Measurements from ENCODE around the gene CERKL. TPM values are rescaled to one million over a fixed set of nuclear protein-coding genes. Genes with fewer than 3 reads are reported as not detected.
"Not testable (repeated sequence)": the region's sequence is repeated elsewhere in the genome, so short reads cannot be mapped to it uniquely, and the experiment has no call there.

CERKL gene
- under 1 TPM in 2 of 6 experiments, not detected in 4; 0.07 to 0.09 TPM for total RNA-seq (2021; fragmentation: NEBNext Ultra II Directional; extraction: Animal tissue kit (Norgen Biotek cat#: 25700))
- long read RNA-seq = 0 reads

- H3K36me3 Mint-ChIP-seq (ENCODE audit: low read depth) = no peaks in the 10 kb centered on the region
- no peak within 1 kb of the TSS for H3K27ac Mint-ChIP-seq
- DNase-seq = no peak
- TF ChIP-seq, protein P1, sequence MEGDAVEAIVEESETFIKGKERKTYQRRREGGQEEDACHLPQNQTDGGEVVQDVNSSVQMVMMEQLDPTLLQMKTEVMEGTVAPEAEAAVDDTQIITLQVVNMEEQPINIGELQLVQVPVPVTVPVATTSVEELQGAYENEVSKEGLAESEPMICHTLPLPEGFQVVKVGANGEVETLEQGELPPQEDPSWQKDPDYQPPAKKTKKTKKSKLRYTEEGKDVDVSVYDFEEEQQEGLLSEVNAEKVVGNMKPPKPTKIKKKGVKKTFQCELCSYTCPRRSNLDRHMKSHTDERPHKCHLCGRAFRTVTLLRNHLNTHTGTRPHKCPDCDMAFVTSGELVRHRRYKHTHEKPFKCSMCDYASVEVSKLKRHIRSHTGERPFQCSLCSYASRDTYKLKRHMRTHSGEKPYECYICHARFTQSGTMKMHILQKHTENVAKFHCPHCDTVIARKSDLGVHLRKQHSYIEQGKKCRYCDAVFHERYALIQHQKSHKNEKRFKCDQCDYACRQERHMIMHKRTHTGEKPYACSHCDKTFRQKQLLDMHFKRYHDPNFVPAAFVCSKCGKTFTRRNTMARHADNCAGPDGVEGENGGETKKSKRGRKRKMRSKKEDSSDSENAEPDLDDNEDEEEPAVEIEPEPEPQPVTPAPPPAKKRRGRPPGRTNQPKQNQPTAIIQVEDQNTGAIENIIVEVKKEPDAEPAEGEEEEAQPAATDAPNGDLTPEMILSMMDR (IDR thresholded peaks at IDR 0.05) = peak; percentile 34; the same call in 1 of the 2 replicates
- peak within 1 kb of the TSS; percentile 79 for H3K4me3 Mint-ChIP-seq
- H3K27me3 Mint-ChIP-seq (ENCODE audit: insufficient read depth) = peaks cover 14% of the 10 kb centered on the region
- peaks cover 19% of the 10 kb centered on the region for H3K4me1 Mint-ChIP-seq (ENCODE audit: low read depth)
- H3K9me3 Mint-ChIP-seq = no peaks in the 10 kb centered on the region
These were observed at the start of gene CERKL for GRCh38 chr2:181656450-181657291. CERKL (minus strand) TSS chr2:181657105; CDS start chr2:181657006, 99 bp downstream.

DNA sequence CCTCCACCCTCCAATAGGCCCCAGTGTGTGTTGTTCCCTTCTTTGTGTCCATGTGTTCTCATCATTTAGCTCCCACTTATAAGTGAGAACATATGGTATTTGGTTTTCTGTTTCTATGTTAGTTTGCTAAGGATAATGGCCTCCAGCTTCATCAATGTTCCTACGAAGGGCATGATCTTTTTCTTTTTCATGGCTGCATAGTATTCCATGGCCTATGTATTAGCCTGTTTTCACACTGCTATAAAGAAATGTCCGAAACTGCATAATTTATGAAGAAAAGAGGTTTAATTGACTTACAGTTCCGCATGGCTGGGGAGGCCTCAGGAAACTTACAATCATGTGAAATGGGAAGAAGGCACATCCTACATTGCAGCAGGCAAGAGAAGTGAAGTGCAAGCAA, 45.6 kb upstream of the CERKL start:
- not testable (repeated sequence) for DNase-seq; H3K4me3 Mint-ChIP-seq; H3K4me1 Mint-ChIP-seq (ENCODE audit: low read depth); H3K36me3 Mint-ChIP-seq (ENCODE audit: low read depth); H3K27ac Mint-ChIP-seq; H3K9me3 Mint-ChIP-seq
- H3K27me3 Mint-ChIP-seq (ENCODE audit: insufficient read depth) = peaks cover 11% of the 10 kb centered on the region

DNA sequence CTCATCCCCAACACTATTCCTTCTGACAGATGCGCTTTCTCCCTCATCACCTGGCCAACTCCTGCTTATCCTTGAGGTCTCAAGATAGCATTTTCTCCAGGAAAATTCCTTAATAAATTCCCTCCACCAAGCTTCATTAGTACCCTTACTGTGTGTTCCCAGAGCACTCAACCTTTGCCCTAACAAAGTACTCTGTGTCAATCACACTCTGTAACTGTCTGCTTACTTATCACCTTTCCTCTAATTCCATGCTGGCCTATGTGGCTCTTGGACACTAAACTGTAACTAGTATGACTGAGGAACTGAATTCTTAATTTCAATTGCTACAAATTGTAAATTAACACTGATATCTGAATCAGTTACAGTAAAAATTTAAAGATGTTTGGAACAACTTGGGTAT, 41.3 kb upstream of the CERKL start:
- peaks cover 15% of the 10 kb centered on the region for H3K27me3 Mint-ChIP-seq (ENCODE audit: insufficient read depth)
- no peaks in the 10 kb centered on the region for H3K4me1 Mint-ChIP-seq (ENCODE audit: low read depth)

GRCh38 chr2:181697571-181697970, 40.7 kb upstream of the CERKL start:
- TF ChIP-seq, protein P1 (IDR thresholded peaks at IDR 0.05) = no peak
- no peak overlapping the region for H3K27ac Mint-ChIP-seq
- no peaks in the 10 kb centered on the region for H3K4me1 Mint-ChIP-seq (ENCODE audit: low read depth)
- H3K4me3 Mint-ChIP-seq = no peak overlapping the region
- DNase-seq = no peak
- H3K36me3 Mint-ChIP-seq (ENCODE audit: low read depth) = peaks cover 1% of the 10 kb centered on the region; the same call in 1 of the 2 replicates
- H3K9me3 Mint-ChIP-seq = no peaks in the 10 kb centered on the region; the same call in 1 of the 2 replicates
- peaks cover 13% of the 10 kb centered on the region for H3K27me3 Mint-ChIP-seq (ENCODE audit: insufficient read depth)

More for the DNA sequence above, 41.3 kb upstream of the CERKL start:
- Mint-ChIP-seq H3K27ac (no peak overlapping the region), H3K9me3 (no peaks in the 10 kb centered on the region; the same call in 1 of the 2 replicates), H3K36me3 (ENCODE audit: low read depth) (peaks cover 3% of the 10 kb centered on the region; the same call in 1 of the 2 replicates), H3K4me3 (no peak overlapping the region)
- DNase-seq = no peak
- TF ChIP-seq, protein P1 (IDR thresholded peaks at IDR 0.05) = no peak

- H3K36me3 Mint-ChIP-seq (ENCODE audit: low read depth) = no peaks in the 10 kb centered on the region
- H3K4me3 Mint-ChIP-seq = no peak overlapping the region
- no peak for DNase-seq
- TF ChIP-seq, protein P1 (IDR thresholded peaks at IDR 0.05) = no peak
- H3K9me3 Mint-ChIP-seq = no peaks in the 10 kb centered on the region; the same call in 1 of the 2 replicates
- peaks cover 13% of the 10 kb centered on the region for H3K27me3 Mint-ChIP-seq (ENCODE audit: insufficient read depth)
- no peak overlapping the region for H3K27ac Mint-ChIP-seq
- no peaks in the 10 kb centered on the region for H3K4me1 Mint-ChIP-seq (ENCODE audit: low read depth)
These were observed 40.2 kb upstream of the CERKL start for GRCh38 chr2:181697126-181697525.

- peaks cover 19% of the 10 kb centered on the region for H3K27me3 Mint-ChIP-seq (ENCODE audit: insufficient read depth)
- H3K4me3 Mint-ChIP-seq = no peak overlapping the region
- H3K9me3 Mint-ChIP-seq = no peaks in the 10 kb centered on the region
- no peak overlapping the region for H3K27ac Mint-ChIP-seq
- DNase-seq = no peak
- no peaks in the 10 kb centered on the region for H3K4me1 Mint-ChIP-seq (ENCODE audit: low read depth)
- TF ChIP-seq, protein P1 (IDR thresholded peaks at IDR 0.05) = no peak
- no peaks in the 10 kb centered on the region for H3K36me3 Mint-ChIP-seq (ENCODE audit: low read depth)
These were observed 37.4 kb upstream of the CERKL start for GRCh38 chr2:181694271-181694670.
